HG03175 (cell line): Measurements from ENCODE around the gene RAB7A.
"Not testable (repeated sequence)": the region's sequence is repeated elsewhere in the genome, so short reads cannot be mapped to it uniquely, and the experiment has no call there.

Experiments used
- ATAC-seq: cut with Tn5 transposase; IDR thresholded peaks from one replicate; pipeline ENCODE4 v1.9.1; 2021; ENCODE audit warnings: mild to moderate bottlenecking, moderate library complexity; ENCODE audit not compliant: unreplicated experiment

RAB7A gene

DNA sequence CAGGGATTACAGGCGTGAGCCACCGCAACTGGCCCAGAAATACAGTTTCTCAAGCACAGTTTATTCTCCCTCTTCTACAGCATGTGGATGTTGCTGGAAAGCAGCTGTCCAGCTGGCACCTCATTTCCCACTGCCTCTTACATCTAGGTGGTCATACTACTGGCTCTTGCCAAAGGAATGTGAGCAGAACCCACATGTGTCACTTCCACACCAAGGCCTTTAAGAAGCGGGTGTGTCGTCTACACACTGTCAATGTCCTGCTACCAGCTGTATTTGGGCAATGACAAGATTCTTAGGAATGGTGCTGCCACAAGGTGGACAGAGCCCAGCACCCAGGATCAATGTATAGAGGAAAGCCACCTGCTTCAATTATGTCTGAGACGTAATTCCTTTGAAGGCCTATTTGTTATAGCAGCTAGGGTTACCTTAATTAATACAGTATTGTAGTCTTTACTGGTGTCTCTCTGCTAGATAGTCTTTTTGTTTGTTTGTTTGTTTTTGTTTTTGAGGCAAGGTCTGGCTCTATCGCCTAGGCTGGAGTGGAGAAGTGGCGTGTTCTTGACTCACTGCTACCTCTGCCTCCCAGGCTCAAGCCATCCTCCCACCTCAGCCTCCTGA, 15.1 kb upstream of the RAB7A start:
- ATAC-seq: no peak

DNA sequence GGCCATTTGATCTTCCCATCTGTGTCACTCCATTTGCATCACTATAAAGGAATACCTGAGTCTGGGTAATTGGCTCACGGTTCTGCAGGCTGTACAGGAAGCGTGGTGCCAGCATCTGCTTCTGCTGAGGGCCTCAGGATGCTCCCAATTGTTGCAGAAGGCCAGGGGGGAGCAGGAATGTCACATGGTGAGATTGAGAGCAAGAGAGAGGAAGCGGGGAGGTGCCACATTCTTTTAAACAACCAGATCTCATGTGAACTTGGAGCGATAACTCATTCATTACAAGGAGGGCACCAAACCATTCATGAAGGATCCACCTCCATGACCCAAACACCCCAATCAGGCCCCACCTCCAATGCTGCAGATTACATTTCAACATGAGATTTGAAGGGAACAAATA, 13.1 kb upstream of the RAB7A start:
- no peak for ATAC-seq

DNA sequence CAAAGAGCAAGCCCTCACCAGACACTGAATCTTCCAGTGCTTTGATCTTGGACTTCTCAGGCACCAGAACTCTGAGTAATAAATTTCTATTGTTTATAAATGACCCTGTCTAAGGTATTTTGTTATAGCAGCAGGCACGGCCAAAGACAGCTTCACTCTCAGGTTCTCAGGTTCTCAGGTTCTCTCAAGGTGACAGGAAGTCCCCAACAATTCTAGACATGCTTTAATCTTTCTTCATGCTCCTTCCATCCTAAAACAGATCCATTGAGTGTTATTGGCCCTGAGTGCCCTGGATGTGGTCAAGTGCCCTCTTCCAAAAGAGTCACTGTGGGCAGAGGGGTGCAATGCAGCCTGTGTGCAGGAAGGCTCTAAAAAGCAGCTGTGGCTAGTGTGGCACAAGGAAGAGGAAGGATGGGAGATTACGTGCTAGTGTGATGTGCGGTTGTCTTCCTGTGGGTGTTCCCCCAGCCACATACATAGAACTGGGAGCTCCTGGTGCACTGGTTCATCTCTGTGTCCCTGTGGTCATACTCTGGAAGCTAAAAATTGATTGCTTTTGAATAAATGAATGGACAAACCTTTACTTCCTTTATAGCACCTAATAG, 11.0 kb upstream of the RAB7A start:
- ATAC-seq: no peak

DNA sequence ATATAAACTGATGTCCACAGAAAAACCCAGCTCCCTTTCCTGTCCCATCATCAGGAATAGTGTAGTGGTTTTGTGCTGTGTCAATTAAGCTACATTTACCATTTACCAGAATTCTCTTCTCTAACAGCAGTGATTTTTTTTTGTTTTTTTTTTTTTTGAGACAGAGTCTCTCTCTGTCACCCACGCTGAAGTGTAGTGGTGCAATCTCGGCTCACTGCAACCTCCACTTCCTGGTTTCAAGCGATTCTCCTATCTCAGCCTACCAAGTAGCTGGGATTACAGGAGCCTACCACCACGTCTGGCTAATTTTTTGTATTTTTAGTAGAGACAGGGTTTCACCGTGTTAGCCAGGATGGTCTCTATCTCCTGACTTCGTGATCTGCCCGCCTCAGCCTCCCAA, 7.1 kb upstream of the RAB7A start:
- ATAC-seq: not testable (repeated sequence)

DNA sequence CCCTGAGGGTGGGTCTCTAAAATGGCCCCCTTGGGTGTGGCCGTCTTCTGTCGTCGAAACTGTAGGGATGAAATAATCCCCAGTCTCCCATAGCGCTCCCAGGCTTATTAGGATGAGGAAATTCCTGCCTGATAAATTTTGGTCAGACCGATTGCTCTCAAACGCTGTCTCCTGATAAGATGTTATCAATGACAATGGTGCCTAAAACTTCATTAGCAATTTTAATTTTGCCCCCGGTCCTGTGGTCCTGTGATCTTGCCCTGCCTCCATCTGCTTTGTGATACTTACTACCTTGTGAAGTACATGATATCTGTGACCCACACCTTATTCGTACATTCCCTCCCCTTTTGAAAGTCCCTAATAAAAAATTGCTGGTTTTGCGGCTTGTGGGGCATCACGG, 5.1 kb upstream of the RAB7A start:
- no peak for ATAC-seq

DNA sequence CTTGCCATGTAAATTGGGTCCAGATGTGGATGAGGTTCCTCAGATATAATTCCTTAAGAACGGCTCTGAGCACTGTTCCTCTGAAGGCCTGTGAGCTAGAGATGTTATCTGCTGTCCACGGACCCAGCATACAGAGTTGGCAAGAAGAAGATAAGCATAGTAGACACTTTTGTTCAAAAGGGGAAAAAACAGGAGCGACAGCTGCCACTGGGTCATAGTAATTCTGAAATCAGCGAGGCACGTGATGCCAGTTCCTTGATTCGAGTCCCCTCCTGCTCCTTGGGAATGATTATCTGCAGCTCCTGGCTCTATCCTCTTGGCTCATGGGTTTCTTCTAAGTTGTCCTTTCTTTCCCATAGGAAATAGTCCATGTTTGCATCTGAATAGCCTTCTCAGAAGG, 2.5 kb upstream of the RAB7A start:
- ATAC-seq: no peak

DNA sequence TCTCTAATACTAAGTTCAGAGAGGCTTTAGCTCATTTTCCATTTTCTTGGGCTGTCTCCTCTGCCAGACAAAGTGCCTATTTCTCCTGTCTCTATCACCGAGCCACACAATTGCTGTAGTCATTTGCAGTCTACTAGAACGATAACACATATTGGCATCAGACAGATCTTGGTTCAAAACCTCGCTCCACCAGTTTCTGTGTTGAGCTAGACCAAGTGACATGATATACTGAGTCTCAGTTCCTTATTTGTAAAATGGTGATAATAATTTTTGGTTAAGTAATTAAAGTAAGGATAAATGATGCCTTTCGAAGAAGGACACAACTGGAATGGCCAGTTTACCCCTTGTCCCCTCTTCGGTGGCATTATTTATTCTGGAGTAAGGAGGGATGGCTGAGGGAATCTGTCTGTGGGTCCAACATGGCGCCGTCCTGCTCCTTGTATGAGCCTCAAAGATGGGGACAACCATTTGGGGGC, 398 bp upstream of the RAB7A start:
- ATAC-seq: peak; percentile 35

DNA sequence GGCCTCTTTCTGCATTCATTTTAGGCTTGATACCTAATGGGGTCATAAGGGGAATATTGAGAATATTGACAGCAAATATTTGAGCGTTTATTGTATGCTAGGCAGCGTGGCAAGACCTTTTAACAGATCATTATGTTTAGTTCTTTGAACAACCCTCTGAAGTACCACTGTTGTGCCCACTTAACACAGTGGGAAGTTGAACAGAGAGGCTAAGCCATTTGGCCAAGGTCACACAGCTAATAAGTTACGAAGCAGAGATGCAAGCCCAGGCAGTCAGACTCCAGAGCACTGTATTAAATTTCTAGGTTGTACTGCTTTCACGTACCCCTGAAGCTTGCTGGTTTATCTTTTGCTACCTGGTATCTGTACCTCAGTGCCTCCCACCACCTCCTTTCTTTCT, 1.1 kb downstream of the RAB7A start:
- no peak for ATAC-seq

DNA sequence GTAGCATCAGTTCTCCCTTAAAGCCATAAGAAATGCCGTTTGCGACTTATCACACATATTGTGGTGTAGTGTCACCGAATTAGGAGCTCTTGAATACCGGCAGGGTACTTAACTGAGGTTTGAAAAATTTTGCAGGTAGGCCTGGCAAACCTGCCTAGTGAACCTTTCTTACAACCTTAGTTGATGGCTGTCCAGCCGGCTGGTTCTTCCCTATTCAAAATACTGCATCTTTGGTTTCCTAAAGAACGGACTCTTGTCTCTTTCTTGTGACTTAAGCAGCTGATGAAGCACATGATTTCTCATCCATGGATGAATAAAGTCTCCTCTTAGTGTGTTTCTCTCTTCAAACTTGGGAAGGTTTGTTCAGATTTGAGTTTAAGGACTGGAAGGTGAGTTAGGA, 1.5 kb downstream of the RAB7A start:
- no peak for ATAC-seq

DNA sequence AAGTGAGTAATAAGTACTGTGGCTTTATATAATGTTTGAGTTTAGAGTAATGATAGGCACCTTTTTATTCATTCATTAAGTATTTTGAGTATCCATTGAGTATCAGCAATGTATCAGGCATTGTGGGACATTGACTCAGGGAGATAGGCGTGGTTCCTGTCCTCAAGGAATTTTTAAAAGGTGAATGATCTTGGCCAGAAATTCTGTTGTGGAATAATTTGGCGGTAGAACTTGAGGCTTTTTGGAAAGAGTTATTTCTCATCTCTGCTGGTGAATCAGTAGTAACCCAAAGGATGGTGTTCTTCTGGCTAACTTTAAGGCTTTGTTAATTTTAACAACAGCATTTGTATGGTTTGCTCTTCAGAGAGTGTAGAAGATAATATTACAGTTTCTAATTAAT, 2.0 kb downstream of the RAB7A start:
- ATAC-seq: no peak

DNA sequence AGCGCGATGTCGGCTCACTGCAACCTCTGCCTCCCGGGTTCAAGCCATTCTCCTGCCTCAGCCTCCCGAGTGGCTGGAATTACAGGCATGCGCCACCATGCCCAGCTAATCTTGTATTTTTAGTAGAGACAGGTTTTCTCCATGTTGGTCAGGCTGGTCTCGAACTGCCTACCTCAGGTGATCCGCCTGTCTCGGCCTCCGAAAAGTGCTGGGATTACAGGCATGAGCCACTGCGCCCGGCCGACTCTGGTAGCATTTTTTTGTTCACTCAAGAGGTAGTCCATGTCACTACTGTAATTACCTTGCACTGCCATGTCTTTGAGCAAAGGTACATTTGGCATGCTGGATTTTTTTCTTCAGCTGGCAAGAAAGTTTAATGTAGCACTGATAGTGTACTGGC, 2.5 kb downstream of the RAB7A start:
- ATAC-seq: not testable (repeated sequence)

DNA sequence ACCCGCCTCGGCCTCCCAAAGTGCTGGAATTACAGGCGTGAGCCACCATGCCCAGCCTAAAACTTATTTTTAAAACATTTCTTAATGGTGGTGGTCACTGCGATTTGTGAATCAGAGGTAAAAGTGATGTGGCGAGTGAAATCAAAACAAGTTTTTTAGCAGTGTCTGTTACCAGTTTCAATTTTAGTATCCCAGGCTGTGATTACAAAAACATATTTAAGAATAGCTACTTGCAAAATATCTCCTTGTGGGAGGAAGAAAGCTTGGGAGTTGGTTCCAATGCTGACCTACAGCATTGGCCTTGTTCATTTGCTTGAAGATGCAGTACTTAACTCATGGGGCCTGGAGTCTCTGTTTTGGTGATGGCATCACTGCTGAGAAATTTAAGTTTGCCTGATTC, 4.5 kb downstream of the RAB7A start:
- no peak for ATAC-seq

DNA sequence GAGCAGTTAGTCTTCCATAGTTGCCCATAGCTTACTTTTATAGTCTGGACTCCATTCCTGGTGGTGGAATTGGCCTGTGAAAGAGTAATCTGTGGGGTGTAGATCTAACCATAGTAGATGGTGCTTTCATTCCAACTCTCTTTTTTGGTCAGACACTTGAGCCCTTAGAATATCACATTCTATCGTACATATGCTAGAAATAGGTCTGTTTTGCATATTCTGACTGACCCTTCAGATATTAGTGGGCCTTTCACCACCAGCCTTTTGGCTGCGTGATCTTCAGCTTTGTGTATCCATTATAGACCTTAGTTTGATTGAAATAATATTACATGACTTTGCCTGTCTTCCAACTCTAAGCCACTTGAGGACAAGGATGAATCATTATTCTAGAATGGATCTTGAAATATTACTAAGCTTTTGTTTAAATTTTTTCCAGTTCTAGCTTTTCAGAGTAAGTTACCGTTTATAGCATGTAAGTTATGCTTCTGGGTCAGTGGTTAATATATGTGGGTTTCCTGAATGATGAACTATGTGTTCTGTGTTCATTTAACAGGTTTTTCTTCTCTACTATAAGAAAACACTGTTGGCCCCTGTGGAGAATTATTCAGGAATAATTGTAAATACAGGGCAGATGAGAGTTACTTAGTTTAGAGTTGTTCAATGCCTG, 8.7 kb downstream of the RAB7A start:
- no peak for ATAC-seq

DNA sequence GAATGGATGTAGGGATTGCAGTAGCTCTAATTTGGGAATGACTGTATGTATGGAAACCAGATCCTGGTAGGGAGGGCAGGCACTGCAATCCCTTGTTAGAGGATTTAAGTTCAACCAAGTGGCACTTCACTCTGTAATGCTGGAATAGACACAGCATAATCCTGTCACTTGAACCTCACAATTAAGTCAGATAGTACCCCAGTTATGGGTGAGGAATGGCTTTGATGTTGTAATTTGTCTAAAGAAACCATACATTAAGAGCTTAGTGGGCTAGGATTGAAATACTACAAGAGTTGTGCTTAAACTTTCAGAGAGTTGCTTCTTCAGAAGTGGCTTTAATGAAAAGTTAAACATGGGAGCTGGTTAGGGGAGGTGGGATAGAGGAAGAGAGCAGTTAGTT, 9.3 kb downstream of the RAB7A start:
- ATAC-seq: no peak

DNA sequence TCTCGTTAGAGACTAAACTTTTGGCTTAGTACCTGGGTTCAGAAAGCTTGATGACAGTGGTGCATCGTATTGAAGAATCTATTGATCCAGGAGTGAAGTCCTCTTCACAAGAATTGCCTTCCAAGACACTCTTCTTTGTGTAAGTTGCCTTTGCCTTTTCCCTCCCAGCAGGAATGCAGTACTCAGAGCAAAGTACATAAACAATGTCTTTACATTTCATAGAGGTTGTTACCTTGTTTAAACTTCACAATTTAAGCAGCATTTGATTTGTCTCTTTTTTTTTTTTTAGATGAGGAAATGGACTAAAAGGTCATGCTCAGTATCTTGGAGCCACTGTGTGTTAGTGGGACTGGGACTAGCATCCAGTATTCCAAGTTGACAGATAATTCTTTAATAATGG, 9.9 kb downstream of the RAB7A start:
- no peak for ATAC-seq

DNA sequence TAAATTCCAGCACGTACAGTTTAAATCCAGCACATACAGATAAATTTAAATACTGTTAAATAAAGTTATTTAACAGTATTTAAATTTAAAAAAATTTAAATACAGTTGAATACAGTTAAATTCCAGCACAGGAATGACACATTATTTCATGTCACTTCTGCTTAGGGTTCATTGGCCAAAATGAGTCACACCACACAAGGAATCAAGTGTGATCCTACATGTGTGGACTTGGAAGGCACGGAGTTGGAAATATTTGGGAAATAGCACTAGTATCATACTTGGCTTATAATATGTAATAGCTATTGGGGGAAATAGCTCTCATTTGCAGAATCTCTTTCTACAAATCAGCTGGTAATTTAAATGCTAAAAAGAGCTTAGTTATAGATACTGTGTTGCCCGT, 10.6 kb downstream of the RAB7A start:
- no peak for ATAC-seq

DNA sequence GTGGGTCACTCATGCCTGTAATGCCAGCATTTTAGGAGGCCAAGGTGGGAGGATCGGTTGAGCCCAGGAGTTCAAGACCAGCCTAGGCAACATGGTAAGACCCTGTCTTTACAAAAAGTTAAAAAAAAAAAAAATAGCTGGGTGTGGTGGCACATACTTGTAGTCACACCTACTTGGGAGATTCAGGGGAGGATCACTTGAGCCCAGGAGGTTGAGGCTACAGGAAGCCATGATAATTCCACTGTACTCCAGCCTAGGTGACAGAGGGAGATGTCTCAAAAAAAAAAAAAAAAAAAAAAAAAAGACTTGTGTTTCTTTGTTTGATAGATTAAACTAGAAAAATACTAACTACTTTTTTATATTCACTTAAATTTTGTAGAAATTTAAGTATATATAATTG, 14.6 kb downstream of the RAB7A start:
- ATAC-seq: no peak

DNA sequence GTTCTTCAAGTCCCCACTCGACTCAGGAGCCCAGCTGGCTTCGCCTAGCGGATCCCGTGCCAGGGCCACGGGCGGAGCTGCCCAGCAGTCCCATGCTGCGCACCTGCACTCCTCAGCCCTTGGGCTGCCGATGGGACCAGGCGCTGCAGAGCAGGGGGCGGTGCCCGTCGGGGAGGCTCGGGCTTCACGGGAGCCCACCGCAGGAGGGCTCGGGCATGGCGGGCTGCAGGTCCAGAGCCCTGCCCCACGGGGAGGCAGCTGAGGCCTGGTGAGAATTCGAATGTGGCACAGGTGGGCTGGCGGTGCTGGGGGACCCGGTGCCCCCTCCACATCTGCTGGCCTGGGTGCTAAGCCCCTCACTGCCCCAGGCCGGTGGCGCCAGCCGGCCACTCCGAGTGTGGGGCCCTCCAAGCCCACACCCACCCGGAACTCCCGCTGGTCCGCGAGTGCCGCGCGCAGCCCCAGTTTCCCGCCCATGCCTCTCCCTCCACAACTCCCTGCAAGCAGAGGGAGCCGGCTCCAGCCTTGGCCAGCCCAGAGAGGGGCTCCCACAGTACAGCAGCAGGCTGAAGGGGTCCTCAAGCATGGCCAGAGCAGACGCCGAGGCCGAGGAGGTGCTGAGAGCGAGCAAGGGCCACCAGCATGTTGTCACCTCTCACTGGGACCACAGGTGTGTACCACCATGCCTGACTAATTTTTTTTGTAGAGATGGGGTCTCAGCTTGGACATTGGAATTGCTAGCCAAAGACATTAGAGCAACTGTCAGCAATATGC, 17.0 kb downstream of the RAB7A start:
- ATAC-seq: no peak

DNA sequence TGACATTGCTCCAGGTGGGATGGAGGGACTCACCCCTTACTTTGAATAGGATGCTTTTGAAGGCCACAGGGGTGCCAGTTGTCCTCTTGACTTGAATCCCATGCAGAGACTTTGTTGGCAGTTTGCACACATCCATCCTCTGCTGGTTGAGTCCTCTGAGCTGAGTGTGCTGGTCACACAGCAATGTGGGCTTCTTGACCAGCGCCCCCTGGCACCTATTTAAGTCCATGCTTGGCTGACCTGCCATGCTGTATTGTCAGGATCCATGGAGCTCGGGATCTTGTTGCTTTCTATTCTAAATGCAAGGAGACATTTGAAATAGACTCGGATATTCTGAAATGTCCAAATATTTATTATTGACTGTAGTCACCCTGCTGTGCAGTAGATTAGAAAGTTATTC, 19.8 kb downstream of the RAB7A start:
- ATAC-seq: no peak

DNA sequence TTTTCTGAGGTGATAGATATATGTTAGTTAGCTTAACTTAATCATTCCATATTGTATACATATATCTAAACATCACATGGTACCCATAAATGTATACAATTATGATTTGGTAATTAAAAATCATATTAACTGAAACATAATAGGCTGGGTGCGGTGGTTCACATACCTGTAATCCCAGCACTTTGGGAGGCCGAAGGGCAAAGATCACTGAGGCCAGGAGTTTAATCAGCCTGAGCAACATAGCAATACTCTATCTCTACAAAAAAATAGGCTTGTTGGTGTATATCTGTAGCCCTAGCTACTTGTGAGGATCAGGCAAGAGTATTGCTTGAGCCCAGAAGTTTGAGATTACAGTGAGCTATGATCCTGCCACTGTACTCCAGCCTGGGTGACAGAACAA, 20.9 kb downstream of the RAB7A start:
- no peak for ATAC-seq

DNA sequence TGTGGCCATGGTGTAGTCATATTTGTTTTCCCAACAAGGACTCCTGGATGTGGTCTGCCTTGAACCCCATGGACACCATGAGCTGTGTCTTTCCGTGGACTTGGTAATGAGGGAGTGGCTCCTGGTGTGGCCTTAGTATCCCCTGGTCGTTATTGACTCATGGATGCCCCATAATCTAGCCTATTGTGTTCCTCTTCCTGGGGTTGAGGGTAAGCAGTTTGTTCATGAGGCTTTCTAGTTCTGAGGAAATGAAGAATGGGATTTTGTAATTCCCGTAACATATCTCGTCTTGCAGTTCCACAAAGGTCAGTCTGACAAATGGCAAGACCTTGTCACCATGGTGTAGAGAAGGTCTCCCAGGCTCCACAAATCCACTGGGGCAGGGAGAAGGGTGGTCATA, 22.6 kb downstream of the RAB7A start:
- ATAC-seq: no peak

DNA sequence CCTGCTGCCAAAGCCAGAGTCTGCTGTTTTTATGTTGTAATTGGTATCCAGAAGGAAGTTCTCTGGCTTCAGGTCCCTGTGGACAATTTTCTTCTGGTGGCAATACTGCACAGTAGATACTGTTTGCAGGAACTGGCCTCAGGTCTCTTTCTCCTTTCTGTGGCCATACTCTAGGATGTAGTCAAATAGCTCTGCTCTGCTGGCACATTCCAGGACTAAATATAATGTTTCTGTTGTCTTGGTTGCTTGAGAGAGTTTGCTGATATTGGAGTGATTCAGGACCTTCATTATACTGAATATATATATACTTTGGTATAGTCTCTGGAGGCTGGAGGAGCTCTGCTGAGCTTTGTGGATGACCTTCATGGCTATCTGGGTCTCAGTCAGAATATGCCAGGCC, 23.1 kb downstream of the RAB7A start:
- no peak for ATAC-seq
